WTC11 (cell line): Measurements from ENCODE around the gene ZXDA.

ENCODE experiments used
- CREB1 ChIP-seq: sonication (generic); formaldehyde crosslinking; IDR thresholded peaks from 2 replicates; pipeline ENCODE4 v1.8.0; 2023; ENCODE audit warnings: mild to moderate bottlenecking, missing genetic modification reagents
- FOXP1 ChIP-seq: sonication (generic); formaldehyde crosslinking; IDR thresholded peaks from 2 replicates; pipeline ENCODE4 v1.8.0; 2022; ENCODE audit warnings: missing genetic modification reagents, mild to moderate bottlenecking, moderate library complexity, borderline replicate concordance
- MYBL2 ChIP-seq: sonication (generic); formaldehyde crosslinking; IDR thresholded peaks from 2 replicates; pipeline ENCODE4 v1.8.1; 2023; ENCODE audit warnings: mild to moderate bottlenecking, moderate library complexity, missing genetic modification reagents
- TP53 ChIP-seq: sonication (generic); formaldehyde crosslinking; IDR thresholded peaks from 2 replicates; pipeline ENCODE4 v1.8.1; 2023; ENCODE audit warnings: mild to moderate bottlenecking, missing genetic modification reagents
- ZNF263 ChIP-seq: sonication (generic); formaldehyde crosslinking; IDR thresholded peaks from 2 replicates; pipeline ENCODE4 v1.8.1; 2022; ENCODE audit warnings: low read depth, mild to moderate bottlenecking, moderate library complexity, missing genetic modification reagents
- TF ChIP-seq, protein P1 (sequence below): fragments of 200-600 bp; IDR thresholded peaks from 2 replicates; pipeline ENCODE4 v1.8.0; 2022; ENCODE audit warnings: antibody characterized with exemption
- TF ChIP-seq, protein P2 (sequence below): fragments of 250-450 bp; sonication (Bioruptor Pico); conservative IDR thresholded peaks from 2 replicates; pipeline ENCODE4 v1.9.0; 2021; ENCODE audit warnings: mild to moderate bottlenecking
- TF ChIP-seq, protein P3 (sequence below): sonication (generic); formaldehyde crosslinking; IDR thresholded peaks from 2 replicates; pipeline ENCODE4 v1.8.1; 2023; ENCODE audit warnings: mild to moderate bottlenecking, missing genetic modification reagents, moderate library complexity

DNA sequence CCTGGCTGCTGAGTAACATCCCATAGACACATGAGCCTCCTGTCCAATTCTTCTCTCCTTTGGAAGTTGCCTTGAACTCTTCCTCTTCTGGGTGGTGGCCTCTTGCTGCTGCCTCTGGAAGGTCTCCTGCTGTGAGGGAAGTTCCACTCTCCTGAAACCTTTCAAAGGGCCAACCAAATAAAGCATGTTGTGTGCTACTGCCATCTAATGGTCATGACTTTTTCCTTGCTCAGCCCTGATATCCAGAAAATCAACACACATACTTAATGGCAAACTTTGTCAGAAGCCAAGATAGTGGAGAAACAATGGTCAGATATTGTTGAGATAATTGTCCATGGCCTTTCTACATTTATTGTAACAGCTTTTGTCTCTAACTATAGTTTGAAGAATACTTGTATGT is 19.1 kb upstream of the ZXDA start:
- TF ChIP-seq, protein P1, sequence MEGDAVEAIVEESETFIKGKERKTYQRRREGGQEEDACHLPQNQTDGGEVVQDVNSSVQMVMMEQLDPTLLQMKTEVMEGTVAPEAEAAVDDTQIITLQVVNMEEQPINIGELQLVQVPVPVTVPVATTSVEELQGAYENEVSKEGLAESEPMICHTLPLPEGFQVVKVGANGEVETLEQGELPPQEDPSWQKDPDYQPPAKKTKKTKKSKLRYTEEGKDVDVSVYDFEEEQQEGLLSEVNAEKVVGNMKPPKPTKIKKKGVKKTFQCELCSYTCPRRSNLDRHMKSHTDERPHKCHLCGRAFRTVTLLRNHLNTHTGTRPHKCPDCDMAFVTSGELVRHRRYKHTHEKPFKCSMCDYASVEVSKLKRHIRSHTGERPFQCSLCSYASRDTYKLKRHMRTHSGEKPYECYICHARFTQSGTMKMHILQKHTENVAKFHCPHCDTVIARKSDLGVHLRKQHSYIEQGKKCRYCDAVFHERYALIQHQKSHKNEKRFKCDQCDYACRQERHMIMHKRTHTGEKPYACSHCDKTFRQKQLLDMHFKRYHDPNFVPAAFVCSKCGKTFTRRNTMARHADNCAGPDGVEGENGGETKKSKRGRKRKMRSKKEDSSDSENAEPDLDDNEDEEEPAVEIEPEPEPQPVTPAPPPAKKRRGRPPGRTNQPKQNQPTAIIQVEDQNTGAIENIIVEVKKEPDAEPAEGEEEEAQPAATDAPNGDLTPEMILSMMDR: no peak; the same call in 1 of the 2 replicates
- no peak for TF ChIP-seq FOXP1 (CRISPR knock-in tag)
- TF ChIP-seq ZNF263 (CRISPR knock-in tag): no peak
- no peak for TF ChIP-seq CREB1 (CRISPR knock-in tag)
- TF ChIP-seq, protein P2, sequence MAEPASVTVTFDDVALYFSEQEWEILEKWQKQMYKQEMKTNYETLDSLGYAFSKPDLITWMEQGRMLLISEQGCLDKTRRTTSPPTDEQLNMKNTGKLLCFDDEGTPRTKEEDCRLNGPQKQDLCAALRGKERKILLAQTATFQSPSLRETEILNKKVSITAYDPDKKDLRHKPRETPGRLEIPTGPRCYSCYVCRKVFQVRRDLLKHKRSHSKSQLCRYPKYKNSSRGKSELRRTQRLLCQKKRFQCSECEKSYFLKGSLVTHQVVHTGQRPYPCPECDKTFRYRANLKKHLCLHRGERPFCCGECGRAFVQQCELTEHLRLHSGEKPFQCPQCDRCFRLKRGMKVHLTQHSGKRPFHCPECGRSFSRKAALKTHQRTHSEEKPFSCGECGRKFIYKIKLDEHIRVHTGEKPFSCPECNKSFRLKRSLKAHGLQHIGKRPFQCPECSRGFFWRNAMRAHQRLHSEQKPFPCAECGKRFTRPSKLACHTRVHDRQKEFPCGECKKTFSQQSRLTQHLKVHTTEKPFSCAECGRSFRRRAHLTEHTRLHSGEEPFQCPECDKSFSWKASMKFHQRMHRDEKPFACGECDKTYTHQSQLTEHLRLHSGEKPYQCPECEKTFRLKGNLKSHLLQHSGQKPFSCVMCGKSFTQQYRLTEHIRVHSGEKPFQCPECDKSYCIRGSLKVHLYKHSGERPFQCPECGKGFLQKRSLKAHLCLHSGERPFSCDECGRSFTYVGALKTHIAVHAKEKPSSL (CRISPR knock-in tag): no peak
- no peak for TF ChIP-seq TP53 (CRISPR knock-in tag)
- TF ChIP-seq, protein P3, sequence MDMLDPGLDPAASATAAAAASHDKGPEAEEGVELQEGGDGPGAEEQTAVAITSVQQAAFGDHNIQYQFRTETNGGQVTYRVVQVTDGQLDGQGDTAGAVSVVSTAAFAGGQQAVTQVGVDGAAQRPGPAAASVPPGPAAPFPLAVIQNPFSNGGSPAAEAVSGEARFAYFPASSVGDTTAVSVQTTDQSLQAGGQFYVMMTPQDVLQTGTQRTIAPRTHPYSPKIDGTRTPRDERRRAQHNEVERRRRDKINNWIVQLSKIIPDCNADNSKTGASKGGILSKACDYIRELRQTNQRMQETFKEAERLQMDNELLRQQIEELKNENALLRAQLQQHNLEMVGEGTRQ (CRISPR knock-in tag): no peak
- no peak for TF ChIP-seq MYBL2 (CRISPR knock-in tag)
